UCSD-AML1 (cell line): ENCODE results near the gene KCNE3.
"Not testable (repeated sequence)": the region's sequence is repeated elsewhere in the genome, so short reads cannot be mapped to it uniquely, and the experiment has no call there.

ENCODE experiments used
- DNase-seq: peaks from one replicate; lab custom pipeline; 2025; ENCODE audit not compliant: unreplicated experiment; lab: John Stamatoyannopoulos, UW

KCNE3 gene

DNA sequence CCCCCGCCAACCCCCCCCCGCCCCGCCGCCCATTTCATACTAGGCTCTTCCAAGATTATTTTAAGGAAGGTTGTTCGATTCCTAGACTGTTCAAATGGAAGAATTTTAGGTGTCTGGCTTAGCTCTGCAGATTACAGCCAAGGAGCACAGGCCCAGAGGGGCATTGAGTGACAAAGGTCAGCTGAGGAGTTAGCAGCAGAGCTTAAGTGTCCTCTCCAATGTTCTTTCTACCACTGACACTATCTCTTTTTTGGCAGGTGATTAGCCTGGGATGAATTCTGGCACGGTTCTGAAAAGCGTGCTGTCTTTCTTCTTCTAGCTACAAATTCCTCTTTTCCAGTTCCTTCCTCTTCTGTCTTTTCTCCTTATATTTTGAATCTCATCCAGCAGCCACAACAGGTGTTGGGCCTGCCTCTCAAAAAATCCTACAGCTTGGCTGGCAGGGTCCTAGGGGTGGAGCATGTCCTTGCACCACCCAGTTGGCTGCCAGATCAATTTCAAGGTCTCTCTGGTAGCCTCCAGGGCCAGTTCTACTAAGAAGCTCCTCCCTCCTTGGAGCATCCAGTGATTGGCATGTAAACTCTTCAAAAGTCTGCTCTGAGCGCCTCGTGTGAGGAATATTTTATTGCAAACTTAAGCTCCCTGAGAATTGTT lies 23.0 kb downstream of the KCNE3 start:
- DNase-seq: no peak

DNA sequence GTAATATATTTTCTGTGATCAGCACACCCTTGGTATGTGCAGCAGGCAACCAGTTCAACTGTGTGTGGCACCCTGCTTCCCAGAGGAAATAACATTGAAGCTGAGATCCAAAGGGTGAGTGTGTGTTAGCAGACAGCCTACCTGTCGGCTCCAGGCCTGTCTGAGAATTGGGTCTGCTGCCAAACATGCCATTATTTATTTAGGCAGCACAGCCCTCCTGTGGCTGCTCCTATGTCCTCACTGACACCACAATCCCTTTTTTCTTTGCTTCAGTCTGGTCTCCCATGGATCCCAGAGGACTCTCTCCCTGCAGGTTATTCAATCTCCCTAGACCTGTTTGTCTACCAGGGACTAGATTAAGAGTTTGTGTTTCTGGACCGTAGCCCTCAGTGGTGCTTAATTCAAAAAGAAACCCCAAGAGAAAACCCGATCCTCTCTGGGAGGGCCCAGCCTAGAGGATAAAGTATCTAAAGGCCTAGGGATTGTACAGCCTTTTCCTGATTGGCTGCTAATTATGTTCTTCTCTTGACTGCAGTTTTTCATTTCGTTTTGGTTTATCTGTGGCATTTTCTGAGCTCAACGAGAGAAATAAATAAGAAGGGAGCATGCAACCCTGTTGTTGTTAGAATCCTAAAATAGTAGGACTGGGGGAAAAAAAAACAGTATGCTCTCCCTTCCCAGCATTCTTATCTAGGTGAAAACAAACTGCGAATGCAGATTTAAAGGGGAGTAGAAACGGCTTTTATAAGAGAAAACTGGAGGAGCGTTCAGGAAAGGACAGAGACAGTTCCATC lies 24.1 kb downstream of the KCNE3 start:
- DNase-seq: no peak

DNA sequence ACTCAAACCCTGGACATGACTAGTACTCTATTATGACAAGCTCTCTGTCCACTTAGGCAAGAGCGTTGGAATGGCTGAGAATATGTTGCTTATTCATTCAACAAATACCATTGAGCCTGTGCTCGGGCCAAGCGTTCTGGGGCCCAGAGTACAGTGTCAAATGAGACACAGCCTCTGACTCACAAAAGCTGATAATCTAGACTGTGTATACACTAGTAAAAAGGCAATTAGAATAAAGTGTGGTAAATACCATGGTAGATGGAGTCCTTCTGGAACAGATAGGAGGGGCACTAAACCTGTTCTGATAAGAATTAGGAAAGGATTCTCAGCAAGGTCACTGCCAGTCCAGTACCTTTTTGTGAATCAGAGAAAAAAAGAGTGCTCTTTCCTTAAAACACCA lies 24.7 kb downstream of the KCNE3 start:
- DNase-seq: no peak

DNA sequence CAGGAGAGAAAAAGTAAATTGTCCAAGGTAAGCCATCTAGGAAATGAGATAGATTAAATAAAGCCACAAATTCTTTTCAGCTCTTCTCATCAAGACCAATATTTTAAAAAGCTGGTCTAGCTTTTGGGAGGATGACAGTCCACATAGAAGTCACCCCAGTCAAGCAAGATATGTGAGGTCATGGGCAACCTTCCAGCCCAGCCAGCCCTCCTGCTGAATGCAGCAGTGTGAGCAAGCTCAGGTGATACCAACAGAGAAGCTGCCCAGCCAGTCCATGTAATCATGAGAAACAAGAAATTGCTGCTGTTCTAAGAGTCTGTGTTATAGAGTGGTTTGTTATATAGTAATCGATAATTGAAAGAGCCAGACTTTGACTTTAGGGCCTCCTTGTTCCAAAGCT lies 28.7 kb downstream of the KCNE3 start:
- no peak for DNase-seq

DNA sequence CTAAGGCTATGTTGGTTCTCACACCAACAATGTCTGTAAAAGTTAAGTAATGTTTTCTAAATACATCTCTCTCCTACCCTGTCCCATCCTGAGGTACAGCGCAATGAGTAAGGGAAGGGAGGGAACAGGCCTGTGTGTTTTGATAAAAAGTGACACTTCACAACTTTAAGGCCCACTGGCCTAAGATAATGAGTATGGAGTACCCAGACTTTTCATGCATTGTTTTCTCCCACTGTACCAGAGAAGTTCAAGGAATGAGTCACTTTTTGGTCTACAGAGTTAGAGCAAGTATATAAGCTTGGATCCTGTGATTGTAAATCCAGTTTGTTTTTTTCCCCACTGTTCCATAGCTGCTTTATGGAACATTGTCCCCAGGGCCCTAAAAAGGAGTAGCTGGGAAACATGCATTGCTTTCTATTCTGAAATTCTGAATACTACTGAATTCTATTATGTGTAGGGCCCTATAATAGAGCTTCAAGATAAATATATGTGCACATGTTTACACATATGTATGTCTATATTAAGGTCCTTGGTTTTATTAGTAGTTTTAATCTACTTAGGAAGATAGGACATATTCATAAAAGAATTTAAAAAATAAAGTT lies 29.8 kb downstream of the KCNE3 start:
- DNase-seq: no peak

DNA sequence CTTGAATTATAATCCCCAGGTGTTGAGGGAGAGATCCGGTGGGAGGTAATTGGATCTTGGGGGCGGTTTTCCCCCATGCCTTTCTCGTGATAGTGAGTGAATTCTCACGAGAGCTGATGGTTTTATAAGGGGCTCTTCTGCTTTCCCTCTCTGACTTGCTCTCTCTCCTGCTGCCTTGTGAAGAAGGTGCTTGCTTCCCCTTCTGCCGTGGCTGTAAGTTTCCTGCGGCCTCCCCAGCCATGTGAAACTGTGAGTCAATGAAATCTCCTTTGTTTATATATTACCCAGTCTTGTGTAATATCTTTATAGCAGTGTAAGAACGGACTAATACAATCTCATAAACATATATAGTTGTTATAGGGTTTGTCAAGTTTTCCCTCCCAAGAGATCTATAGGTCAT lies 32.8 kb downstream of the KCNE3 start:
- DNase-seq: no peak

DNA sequence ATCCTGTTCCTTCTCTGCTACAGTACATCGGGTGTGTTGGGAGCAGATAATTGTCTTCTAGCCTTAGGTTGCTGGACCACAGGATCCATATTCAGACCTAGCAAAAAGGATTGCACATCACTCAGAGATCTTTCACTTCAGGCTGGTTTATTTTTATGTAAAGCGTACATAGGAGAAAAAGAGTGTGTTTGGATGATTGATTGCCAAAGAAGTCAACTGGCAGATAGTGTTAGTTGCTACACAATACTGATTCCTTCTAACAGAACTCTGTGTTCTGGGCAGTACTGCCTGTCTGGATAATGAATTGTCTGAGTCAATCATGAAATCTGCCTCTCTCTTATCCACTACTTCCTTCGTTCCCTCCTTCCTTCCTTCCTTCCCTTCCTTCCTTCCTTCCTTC lies 38.1 kb downstream of the KCNE3 start:
- no peak for DNase-seq

DNA sequence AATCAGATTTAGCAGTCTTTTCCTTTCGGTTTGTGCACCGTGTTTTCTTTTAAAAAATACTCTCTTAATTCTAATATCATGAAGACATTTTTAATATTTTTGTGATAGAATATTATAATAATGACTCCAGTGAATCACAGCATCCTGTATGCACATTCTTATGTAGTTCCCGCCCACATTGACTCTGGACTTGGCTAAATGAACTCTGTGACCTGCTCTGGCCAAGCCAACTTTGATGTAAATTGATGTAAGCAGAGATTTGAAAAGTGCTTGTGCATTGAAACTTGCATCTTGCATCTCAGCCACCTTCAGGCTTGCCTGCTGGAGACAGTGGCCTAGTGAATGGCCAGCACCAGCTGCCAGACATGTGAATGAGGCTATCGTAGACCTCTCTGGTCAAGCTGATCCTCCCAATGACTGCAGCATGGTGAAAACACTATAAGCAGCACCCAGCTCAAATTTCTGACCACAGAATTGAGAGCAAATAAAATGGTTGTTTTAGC lies 39.9 kb downstream of the KCNE3 start:
- DNase-seq: no peak

DNA sequence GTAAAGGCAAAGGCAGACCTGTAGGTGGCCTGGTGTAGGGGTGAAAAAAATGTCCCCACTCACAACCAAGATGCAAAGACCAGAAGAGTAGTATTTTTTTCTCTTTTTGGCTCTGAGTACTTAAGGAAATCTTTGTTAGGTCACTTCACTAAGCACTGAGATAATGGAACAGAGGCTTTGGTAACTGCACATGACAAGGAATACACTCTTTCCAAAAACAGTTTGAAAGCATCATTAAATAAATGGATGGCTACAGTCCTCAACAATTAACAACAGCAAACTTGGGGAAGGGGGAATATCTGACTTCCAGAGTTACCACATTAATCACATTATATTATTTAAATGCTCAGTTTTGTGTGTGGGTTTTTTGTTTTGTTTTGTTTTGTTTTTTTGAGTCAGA lies 42.2 kb downstream of the KCNE3 start:
- DNase-seq: no peak

DNA sequence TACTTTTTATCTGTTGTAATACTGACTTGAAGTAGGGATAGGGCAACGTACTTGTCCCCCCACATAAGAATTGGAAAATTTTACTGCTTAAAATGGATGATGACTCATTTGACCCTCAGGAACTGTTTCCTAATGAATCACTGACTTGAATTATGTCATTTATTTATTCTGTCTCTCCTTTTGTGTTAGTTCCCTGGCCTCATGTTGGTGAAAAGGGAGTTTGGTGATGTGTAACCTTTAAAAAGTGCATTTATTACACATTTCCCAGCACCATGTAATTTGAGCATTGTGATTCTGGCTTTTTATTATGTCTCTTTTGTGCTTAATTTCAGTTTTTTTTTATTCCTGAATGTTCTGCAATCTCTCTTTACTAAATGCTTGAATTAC lies 48.8 kb downstream of the KCNE3 start:
- no peak for DNase-seq

DNA sequence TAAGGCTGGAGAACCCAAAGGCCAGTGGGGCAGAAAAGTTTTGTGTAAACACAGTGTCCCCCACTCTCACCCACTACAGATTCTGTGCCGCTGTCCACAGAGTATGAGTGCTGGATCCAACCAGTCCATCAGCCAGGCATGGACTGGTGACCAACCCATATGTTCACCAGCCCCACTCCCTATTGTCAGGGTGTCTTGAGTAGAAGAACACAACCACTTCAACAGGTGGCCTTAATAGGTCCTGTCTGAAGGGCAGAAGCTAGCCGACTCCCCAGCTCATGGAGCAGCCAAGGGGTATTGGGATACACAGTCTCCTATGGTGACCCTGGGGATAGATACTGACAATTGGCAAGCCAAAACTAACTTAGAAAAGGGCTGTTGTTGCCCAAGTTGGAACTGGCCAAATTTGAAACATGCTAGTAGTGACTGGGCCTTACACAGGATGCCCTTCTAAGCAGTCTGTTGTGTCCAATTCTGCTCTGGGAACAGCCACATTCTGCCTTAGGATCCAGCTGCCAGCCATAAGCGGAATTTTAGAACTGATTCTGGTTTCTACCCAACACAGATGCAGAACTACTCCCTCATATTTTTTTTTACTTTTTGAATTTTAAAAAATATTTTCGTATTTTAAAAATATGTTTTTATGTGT lies 49.4 kb downstream of the KCNE3 start:
- DNase-seq: no peak

DNA sequence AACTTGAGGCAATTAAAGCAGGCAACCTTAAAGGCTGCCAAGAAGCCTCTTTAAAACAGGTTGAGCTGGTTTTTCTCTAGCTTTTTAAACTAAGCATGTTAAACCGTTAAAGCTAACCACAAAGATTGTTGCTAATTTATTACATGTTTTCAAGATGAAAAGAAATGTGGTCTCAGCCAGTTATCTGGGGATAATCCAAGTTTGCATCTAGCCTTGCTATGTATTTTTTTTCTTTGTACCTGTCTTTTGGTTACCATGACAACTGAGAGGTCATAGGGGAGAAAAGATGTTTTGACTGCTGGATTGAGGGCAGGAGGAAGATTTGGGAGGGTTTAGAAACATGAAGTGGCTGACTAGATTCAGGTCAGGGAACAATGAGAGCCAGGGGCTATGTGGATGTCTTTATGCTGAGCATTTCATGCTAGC lies 50.0 kb downstream of the KCNE3 start:
- no peak for DNase-seq

DNA sequence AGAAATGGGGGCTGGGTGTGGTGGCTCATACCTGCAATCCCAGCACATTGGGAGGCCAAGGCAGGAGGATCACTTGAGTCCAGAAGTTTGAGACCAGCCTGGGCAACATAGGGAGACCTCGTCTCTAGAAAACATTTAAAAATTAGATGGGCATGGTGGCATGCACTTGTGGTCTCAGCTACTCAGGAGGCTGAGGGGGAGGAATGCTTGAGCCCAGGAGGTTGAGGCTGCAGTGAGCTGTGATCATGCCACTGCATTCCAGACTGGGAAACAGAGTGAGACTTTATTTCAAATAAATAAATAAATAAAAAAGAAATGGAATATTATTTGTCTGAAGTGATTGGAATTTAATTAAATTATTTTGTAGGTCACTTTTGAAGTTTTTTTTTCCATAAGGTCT lies 50.4 kb downstream of the KCNE3 start:
- DNase-seq: not testable (repeated sequence)

DNA sequence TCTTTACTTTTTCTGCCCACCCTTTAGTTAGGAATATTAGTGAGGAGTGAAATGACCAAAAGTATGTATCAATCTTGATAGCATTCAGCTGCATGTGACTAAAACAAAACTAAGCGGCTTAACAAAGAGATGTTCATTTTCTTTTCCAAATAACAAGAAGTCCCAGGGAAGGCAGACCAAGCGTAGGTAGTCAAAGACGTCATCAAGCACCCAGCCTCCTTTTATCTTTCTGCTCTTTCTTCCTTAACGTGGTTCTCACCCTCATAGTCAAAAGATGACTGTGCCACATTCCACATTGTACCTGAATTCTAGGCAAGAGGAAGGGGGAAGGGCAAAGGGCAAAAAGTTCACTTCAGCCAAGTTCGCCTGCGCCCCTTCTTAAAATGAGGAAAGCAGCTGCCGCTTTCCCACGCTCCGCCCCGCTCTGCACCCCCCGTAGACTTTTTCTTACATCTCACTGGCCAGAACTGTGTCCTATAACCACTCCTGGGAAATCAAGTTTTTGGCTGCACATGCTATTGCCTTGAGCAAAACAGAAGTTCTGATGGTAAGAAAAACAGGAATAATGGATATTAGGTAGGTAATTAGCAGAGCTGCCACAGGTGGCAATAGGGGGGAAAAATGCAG lies 54.5 kb downstream of the KCNE3 start:
- no peak for DNase-seq

DNA sequence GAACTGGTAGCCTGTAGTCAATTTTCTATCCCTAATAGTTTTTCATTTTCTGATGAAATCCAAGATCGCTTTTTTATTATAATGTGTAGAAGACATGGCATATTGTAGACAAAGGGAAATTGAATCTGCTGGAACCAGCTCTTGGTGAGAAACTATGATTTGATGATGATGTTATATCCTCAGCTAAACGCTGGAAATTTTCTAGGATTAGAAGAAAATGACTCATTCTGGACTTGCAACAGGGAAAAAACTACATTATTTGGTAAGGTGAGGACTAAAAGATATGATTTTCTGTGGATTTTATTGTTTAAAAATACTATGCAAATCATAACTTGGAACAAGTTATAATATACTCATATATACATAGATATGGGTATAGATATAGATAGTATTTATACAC lies 55.0 kb downstream of the KCNE3 start:
- DNase-seq: no peak

DNA sequence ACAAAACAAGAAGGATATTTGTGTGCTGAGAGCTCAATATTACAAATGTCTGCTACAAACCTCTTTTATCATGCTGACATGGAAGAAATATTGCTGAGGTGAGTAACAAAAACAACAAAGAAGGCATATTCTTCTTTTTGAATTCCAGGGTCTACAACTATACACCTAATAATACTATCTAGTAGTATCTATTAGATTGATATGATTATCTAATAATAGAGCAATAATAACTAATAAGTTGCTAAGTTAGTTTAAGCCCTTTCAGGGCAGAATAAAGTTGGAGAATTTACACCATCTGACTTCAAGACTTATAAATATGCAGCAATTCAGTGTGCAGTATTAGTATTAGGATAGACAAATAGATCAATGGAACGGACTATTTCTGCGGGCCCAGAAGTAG lies 57.7 kb downstream of the KCNE3 start:
- DNase-seq: no peak
